ENCODE results near the gene TUBB1.

DNA sequence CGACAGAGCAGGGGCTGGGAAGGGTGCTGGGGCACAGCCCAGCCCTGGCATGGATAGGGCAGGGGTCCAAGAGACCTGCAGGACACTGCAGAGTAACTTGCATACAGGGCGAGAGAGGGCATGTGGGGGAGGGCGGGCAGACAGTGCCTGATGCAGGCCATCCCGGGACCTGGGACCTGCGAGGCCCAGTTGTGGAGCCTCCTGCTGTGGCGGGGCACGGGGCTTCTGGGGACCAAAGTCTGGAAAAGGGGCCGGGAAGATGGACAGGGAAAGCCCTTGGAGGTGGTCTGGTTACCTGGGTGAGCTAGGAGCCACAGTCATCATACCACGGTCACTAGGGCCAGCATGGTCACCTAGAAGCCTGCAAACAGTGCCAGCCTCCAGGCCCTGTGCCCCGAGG is 412 bp upstream of the TUBB1 start:
- TF ChIP-seq, protein P1, sequence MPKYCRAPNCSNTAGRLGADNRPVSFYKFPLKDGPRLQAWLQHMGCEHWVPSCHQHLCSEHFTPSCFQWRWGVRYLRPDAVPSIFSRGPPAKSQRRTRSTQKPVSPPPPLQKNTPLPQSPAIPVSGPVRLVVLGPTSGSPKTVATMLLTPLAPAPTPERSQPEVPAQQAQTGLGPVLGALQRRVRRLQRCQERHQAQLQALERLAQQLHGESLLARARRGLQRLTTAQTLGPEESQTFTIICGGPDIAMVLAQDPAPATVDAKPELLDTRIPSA (CRISPR knock-in tag; IDR thresholded peaks at IDR 0.05; ENCODE audit: borderline replicate concordance), result no peak
- TF ChIP-seq SAFB2 (CRISPR knock-in tag; IDR thresholded peaks at IDR 0.05; ENCODE audit: borderline replicate concordance, low read depth) (no peak), ZFP41 (CRISPR knock-in tag; IDR thresholded peaks at IDR 0.05; ENCODE audit: borderline replicate concordance) (no peak), FOXJ3 (CRISPR knock-in tag; IDR thresholded peaks at IDR 0.05; ENCODE audit: borderline replicate concordance) (no peak), KDM3A (CRISPR knock-in tag; IDR thresholded peaks at IDR 0.05; ENCODE audit: low read depth) (no peak), ZNF296 (CRISPR knock-in tag; conservative IDR thresholded peaks at IDR 0.05) (no peak), AGO1 (IDR thresholded peaks at IDR 0.05; ENCODE audit: low read depth, low read length, poor library complexity, severe bottlenecking) (no peak), RBM39 (IDR thresholded peaks at IDR 0.05; ENCODE audit: low read depth, low read length, poor library complexity, severe bottlenecking) (no peak), ATF3 (CRISPR knock-in tag; IDR thresholded peaks at IDR 0.05) (no peak)
- TF ChIP-seq, protein P2, sequence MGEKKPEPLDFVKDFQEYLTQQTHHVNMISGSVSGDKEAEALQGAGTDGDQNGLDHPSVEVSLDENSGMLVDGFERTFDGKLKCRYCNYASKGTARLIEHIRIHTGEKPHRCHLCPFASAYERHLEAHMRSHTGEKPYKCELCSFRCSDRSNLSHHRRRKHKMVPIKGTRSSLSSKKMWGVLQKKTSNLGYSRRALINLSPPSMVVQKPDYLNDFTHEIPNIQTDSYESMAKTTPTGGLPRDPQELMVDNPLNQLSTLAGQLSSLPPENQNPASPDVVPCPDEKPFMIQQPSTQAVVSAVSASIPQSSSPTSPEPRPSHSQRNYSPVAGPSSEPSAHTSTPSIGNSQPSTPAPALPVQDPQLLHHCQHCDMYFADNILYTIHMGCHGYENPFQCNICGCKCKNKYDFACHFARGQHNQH (CRISPR knock-in tag; IDR thresholded peaks at IDR 0.05), result no peak
- TF ChIP-seq, protein P3, sequence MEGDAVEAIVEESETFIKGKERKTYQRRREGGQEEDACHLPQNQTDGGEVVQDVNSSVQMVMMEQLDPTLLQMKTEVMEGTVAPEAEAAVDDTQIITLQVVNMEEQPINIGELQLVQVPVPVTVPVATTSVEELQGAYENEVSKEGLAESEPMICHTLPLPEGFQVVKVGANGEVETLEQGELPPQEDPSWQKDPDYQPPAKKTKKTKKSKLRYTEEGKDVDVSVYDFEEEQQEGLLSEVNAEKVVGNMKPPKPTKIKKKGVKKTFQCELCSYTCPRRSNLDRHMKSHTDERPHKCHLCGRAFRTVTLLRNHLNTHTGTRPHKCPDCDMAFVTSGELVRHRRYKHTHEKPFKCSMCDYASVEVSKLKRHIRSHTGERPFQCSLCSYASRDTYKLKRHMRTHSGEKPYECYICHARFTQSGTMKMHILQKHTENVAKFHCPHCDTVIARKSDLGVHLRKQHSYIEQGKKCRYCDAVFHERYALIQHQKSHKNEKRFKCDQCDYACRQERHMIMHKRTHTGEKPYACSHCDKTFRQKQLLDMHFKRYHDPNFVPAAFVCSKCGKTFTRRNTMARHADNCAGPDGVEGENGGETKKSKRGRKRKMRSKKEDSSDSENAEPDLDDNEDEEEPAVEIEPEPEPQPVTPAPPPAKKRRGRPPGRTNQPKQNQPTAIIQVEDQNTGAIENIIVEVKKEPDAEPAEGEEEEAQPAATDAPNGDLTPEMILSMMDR (CRISPR knock-in tag; IDR thresholded peaks at IDR 0.05), result no peak
